Fibroblast of mammary gland (primary cell): Measurements from ENCODE around the gene HABP2.

Source experiments
- DNase-seq: peaks from one replicate; pipeline ENCODE4 v3.0.0-alpha.2; 2010; ENCODE audit warnings: low read depth
- H3K4me3 ChIP-seq: 2 replicates; pipeline ENCODE4 v1.5.1; 2011; ENCODE audit warnings: low read depth, mild to moderate bottlenecking, low read length, moderate library complexity; ENCODE audit not compliant: control insufficient read depth
- CTCF ChIP-seq: conservative IDR thresholded peaks from 2 replicates; pipeline ENCODE4 v1.5.1; 2011; ENCODE audit warnings: low read depth, low read length, inconsistent platforms; ENCODE audit not compliant: control insufficient read depth, insufficient read depth

The HABP2 gene

GRCh38 chr10:113612154-113612553, 59.3 kb downstream of the HABP2 start:
- TF ChIP-seq CTCF, result no peak
- H3K4me3 ChIP-seq, result no peak overlapping the region
- no peak for DNase-seq

GRCh38 chr10:113613427-113613826, 60.6 kb downstream of the HABP2 start:
- DNase-seq, result no peak
- H3K4me3 ChIP-seq, result no peak overlapping the region
- TF ChIP-seq CTCF, result no peak

GRCh38 chr10:113613977-113614690, 61.3 kb downstream of the HABP2 start:
- no peak for TF ChIP-seq CTCF
- H3K4me3 ChIP-seq, result no peak overlapping the region
- DNase-seq, result no peak

- H3K4me3 ChIP-seq, result no peak overlapping the region
- peak; percentile 60 for TF ChIP-seq CTCF
- peak; percentile 24 for DNase-seq
These were observed 63.6 kb downstream of the HABP2 start for GRCh38 chr10:113616244-113617074.

GRCh38 chr10:113617086-113617485, 64.2 kb downstream of the HABP2 start:
- no peak for TF ChIP-seq CTCF
- DNase-seq, result no peak
- H3K4me3 ChIP-seq, result no peak overlapping the region

- no peak for TF ChIP-seq CTCF
- DNase-seq, result no peak
- no peak overlapping the region for H3K4me3 ChIP-seq
These were observed 65.5 kb downstream of the HABP2 start for GRCh38 chr10:113618338-113618737.

- no peak overlapping the region for H3K4me3 ChIP-seq
- DNase-seq, result no peak
- TF ChIP-seq CTCF, result no peak
These were observed 66.5 kb downstream of the HABP2 start for GRCh38 chr10:113619401-113619800.
